GM23338 (cell line): ENCODE results near the gene RASEF.

Experiments
- CTCF ChIP-seq, 2 experiments: fragments of 200-600 bp in 1 of 2; sonication (generic) in 1 of 2; conservative IDR thresholded peaks; 2 replicates each; pipeline versions ENCODE4 v1.5.1 to v1.6.1; 2016 to 2017; ENCODE audit warnings: antibody characterized with exemption in 2 of 2, low read depth in 2 of 2, mild to moderate bottlenecking in 2 of 2, moderate library complexity in 1 of 2
- ETS1 ChIP-seq: IDR thresholded peaks from 2 replicates; pipeline ENCODE4 v1.6.1; 2016; ENCODE audit warnings: antibody characterized with exemption
- EZH2 ChIP-seq: fragments of 200-600 bp; sonication (generic); IDR thresholded peaks from one replicate; pipeline ENCODE4 v1.8.0; 2017; ENCODE audit warnings: antibody characterized with exemption, mild to moderate bottlenecking, low read depth; ENCODE audit not compliant: unreplicated experiment
- EZH2phosphoT487 ChIP-seq: fragments of 200-600 bp; sonication (generic); IDR thresholded peaks from one replicate; pipeline ENCODE4 v1.8.1; 2018; ENCODE audit warnings: antibody characterized with exemption; ENCODE audit not compliant: unreplicated experiment
- POLR2AphosphoS5 ChIP-seq: IDR thresholded peaks from 2 replicates; pipeline ENCODE4 v1.6.1; 2016; ENCODE audit warnings: antibody characterized with exemption, low read depth
- REST ChIP-seq: IDR thresholded peaks from one replicate; pipeline ENCODE4 v1.6.1; 2018; ENCODE audit warnings: antibody characterized with exemption; ENCODE audit not compliant: unreplicated experiment

GRCh38 chr9:82961504-82962125 is 101.3 kb downstream of the RASEF start:
- TF ChIP-seq CTCF (conservative IDR thresholded peaks at IDR 0.05; ENCODE audit: low read depth in 2 of 2) (peak; percentile 89 to 99), EZH2 (no peak), REST (no peak), POLR2AphosphoS5 (no peak), EZH2phosphoT487 (no peak), ETS1 (no peak)
